HG03354 (cell line): ENCODE measurements around the gene KRTAP6-1.

Experiments used
- ATAC-seq: cut with Tn5 transposase; IDR thresholded peaks from one replicate; pipeline ENCODE4 v1.9.1; 2021; ENCODE audit warnings: mild to moderate bottlenecking; ENCODE audit not compliant: unreplicated experiment, poor library complexity, severe bottlenecking

KRTAP6-1 gene

DNA sequence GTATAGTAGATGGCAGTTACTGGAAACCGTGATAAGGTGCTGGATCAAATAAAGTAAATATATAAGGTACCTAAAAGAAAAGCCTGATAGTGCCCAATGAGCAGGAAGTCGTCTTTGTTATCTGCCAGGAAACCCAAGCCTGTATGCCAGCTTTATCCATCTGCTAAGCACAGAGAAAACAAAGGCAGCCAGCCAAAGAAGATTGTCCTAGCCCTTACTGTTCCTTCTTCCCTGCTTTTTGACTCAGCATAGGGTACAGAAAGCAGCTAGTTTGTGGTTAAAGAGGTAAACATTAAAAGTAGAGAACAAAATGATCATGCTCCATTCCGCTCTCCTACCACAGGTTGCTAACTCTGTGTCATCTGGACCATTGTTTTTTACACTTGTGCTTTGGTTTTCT lies 33.6 kb downstream of the KRTAP6-1 start:
- ATAC-seq: no peak

DNA sequence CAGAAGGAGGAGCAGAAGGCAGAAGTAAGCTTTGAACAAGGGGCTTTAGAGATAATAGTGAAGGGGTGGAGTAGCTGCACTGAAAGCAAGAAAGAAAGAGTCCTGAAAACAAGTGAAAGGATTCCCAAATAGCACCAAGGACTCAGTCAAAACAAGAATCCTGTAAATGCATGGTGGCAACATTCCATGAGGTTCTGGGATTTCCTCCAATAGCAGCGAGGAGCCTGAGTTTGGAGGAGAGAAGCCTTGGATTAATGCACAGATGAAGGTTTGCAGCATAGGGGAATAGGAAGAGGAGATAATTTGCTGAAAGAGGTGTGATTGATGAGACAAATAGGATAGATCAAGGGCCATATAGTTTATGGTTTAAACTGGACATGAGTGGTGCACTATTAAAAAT lies 34.4 kb downstream of the KRTAP6-1 start:
- no peak for ATAC-seq

DNA sequence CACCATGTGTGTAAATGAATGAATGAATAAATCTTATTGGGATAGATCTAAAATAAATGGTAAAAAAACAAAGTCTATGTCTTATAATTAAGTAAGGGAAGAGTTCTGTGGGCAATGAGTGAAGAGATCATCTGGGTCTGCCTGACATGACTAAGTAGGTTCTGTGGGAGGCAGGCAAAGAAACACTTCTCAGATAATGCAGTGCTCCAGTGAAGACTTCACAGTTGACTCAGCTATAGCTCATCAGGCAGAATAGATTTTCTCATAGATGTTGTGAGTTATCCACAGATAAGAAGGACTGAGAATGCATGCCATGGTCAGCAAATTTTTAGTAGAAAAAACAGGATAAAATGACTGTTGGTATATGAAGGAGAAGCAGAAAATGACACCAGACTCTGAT lies 36.0 kb downstream of the KRTAP6-1 start:
- no peak for ATAC-seq

DNA sequence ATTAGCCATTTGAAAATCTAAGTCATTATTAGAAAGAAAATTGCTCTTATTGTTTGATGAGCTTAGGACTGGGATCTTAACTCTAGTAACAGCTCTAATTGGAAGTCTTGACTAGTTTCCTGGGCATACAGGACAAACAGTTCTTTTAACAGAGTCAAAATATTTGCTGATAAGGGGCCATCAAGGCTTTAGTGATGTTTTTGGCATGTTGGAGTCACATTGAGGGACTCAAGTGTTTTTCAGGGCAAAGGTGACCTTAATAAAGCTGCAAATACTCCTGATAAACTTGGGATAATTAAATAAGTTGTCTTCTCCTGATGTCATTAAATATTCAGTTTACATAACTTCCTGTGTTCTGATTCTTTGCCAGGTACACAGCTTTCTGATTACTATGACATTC lies 46.1 kb downstream of the KRTAP6-1 start:
- ATAC-seq: no peak

DNA sequence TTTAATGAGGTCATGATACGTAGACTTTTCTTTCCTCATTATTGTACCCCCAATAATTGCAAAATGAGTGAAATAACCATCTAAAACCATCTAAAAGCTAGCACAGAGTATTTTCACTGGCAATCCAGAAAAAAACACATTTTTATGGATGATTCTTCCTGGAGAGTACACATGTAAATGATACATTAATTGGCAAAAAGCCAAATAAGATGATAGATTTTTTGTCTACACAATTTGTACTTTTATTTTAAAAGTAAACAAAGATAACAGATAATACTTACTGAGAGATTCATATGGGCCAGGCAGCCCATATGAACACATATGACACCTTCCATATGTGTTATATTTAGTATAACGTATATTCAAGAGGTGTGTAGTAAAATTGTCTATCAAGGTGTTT lies 50.1 kb downstream of the KRTAP6-1 start:
- ATAC-seq: no peak
